NT2/D1 (cell line): ENCODE data around the gene ERG.

Experiments
- DNase-seq: peaks from one replicate; pipeline ENCODE4 v3.0.0-alpha.2; 2011; ENCODE audit warnings: low read depth, low spot score
- H3K27me3 ChIP-seq: 2 replicates; pipeline ENCODE4 v1.6.0; 2011; ENCODE audit warnings: mild to moderate bottlenecking; ENCODE audit not compliant: insufficient read length, insufficient read depth
- H3K36me3 ChIP-seq: 2 replicates; pipeline ENCODE4 v1.6.1; 2011; ENCODE audit warnings: mild to moderate bottlenecking, low read length, mixed read lengths; ENCODE audit not compliant: insufficient read depth, insufficient read length
- H3K4me1 ChIP-seq: 2 replicates; pipeline ENCODE4 v1.5.1; 2011; ENCODE audit not compliant: insufficient read depth, insufficient read length
- H3K4me3 ChIP-seq: 2 replicates; pipeline ENCODE4 v1.5.1; 2011; ENCODE audit warnings: low read depth; ENCODE audit not compliant: insufficient read length
- H3K9ac ChIP-seq: 2 replicates; pipeline ENCODE4 v1.6.0; 2011; ENCODE audit warnings: low read depth; ENCODE audit not compliant: insufficient read length
- H3K9me3 ChIP-seq: 2 replicates; pipeline ENCODE4 v1.5.1; 2011; ENCODE audit warnings: mild to moderate bottlenecking, low read length; ENCODE audit not compliant: insufficient read depth
- SUZ12 ChIP-seq: IDR thresholded peaks from 2 replicates; pipeline ENCODE4 v1.6.1; 2011; ENCODE audit not compliant: insufficient read length, insufficient read depth; ENCODE audit errors: extremely low read depth
- YY1 ChIP-seq: IDR thresholded peaks from 2 replicates; pipeline ENCODE4 v1.6.1; 2011; ENCODE audit not compliant: insufficient read length, insufficient read depth
- ZNF274 ChIP-seq: IDR thresholded peaks from 2 replicates; pipeline ENCODE4 v1.6.1; 2011; ENCODE audit warnings: mild to moderate bottlenecking, low read depth, low read length

ERG gene

GRCh38 chr21:38343691-38344090 lies 154.6 kb downstream of the ERG start:
- no peaks in the 10 kb centered on the region for H3K27me3 ChIP-seq
- no peak for DNase-seq
- H3K4me1 ChIP-seq, result no peaks in the 10 kb centered on the region
- H3K4me3 ChIP-seq, result no peak overlapping the region
- H3K9me3 ChIP-seq, result no peaks in the 10 kb centered on the region
- TF ChIP-seq SUZ12 (no peak), ZNF274 (no peak), YY1 (no peak)
- no peak overlapping the region for H3K9ac ChIP-seq
- no peaks in the 10 kb centered on the region for H3K36me3 ChIP-seq

GRCh38 chr21:38342739-38343138 lies 155.5 kb downstream of the ERG start:
- TF ChIP-seq ZNF274, result no peak
- TF ChIP-seq YY1, result no peak
- TF ChIP-seq SUZ12, result no peak
- H3K4me3 ChIP-seq, result no peak overlapping the region
- H3K36me3 ChIP-seq, result no peaks in the 10 kb centered on the region
- DNase-seq, result no peak
- no peaks in the 10 kb centered on the region for H3K9me3 ChIP-seq
- no peaks in the 10 kb centered on the region for H3K27me3 ChIP-seq
- H3K9ac ChIP-seq, result no peak overlapping the region
- no peaks in the 10 kb centered on the region for H3K4me1 ChIP-seq

- Histone ChIP-seq H3K36me3 (no peaks in the 10 kb centered on the region), H3K9ac (no peak overlapping the region), H3K9me3 (no peaks in the 10 kb centered on the region), H3K4me1 (no peaks in the 10 kb centered on the region), H3K4me3 (no peak overlapping the region), H3K27me3 (no peaks in the 10 kb centered on the region)
- no peak for TF ChIP-seq SUZ12
- no peak for TF ChIP-seq YY1
- TF ChIP-seq ZNF274, result no peak
- DNase-seq, result no peak
Measured at GRCh38 chr21:38341546-38342012, 156.7 kb downstream of the ERG start.

GRCh38 chr21:38340131-38340530 lies 158.1 kb downstream of the ERG start:
- TF ChIP-seq YY1 (no peak), ZNF274 (no peak), SUZ12 (no peak)
- no peaks in the 10 kb centered on the region for H3K36me3 ChIP-seq
- H3K9ac ChIP-seq, result no peak overlapping the region
- H3K4me1 ChIP-seq, result no peaks in the 10 kb centered on the region
- H3K4me3 ChIP-seq, result no peak overlapping the region
- no peaks in the 10 kb centered on the region for H3K9me3 ChIP-seq
- H3K27me3 ChIP-seq, result no peaks in the 10 kb centered on the region
- no peak for DNase-seq

GRCh38 chr21:38337793-38338192 lies 160.5 kb downstream of the ERG start:
- no peak overlapping the region for H3K4me3 ChIP-seq
- H3K36me3 ChIP-seq, result no peaks in the 10 kb centered on the region
- H3K27me3 ChIP-seq, result no peaks in the 10 kb centered on the region
- no peak overlapping the region for H3K9ac ChIP-seq
- H3K4me1 ChIP-seq, result no peaks in the 10 kb centered on the region
- no peaks in the 10 kb centered on the region for H3K9me3 ChIP-seq
- no peak for TF ChIP-seq SUZ12
- TF ChIP-seq YY1, result no peak
- TF ChIP-seq ZNF274, result no peak
- no peak for DNase-seq

- Histone ChIP-seq H3K4me3 (no peak overlapping the region), H3K4me1 (no peaks in the 10 kb centered on the region), H3K27me3 (no peaks in the 10 kb centered on the region), H3K36me3 (no peaks in the 10 kb centered on the region), H3K9ac (no peak overlapping the region), H3K9me3 (no peaks in the 10 kb centered on the region)
- TF ChIP-seq YY1 (no peak), SUZ12 (no peak), ZNF274 (no peak)
- no peak for DNase-seq
Measured at GRCh38 chr21:38334866-38335265, 163.4 kb downstream of the ERG start.

GRCh38 chr21:38333301-38334272 lies 164.7 kb downstream of the ERG start:
- H3K36me3 ChIP-seq, result no peaks in the 10 kb centered on the region
- no peak for DNase-seq
- no peak overlapping the region for H3K4me3 ChIP-seq
- H3K27me3 ChIP-seq, result no peaks in the 10 kb centered on the region
- H3K4me1 ChIP-seq, result no peaks in the 10 kb centered on the region
- no peak for TF ChIP-seq SUZ12
- H3K9me3 ChIP-seq, result no peaks in the 10 kb centered on the region
- H3K9ac ChIP-seq, result no peak overlapping the region
